ENCODE data around the gene VKORC1L1. TPM values are rescaled to one million over a fixed set of nuclear protein-coding genes. Genes with fewer than 3 reads are reported as not detected.
A peak's percentile ranks its signal among the peaks of the same experiment; 100 is the strongest.

The VKORC1L1 gene
- total and polyA plus RNA-seq, 9 of the 15 experiments (the other 6 are each of a cell fraction or from before 2014, with no cell fraction given): 6.8 to 36.5 (median 19.3) TPM

DNA sequence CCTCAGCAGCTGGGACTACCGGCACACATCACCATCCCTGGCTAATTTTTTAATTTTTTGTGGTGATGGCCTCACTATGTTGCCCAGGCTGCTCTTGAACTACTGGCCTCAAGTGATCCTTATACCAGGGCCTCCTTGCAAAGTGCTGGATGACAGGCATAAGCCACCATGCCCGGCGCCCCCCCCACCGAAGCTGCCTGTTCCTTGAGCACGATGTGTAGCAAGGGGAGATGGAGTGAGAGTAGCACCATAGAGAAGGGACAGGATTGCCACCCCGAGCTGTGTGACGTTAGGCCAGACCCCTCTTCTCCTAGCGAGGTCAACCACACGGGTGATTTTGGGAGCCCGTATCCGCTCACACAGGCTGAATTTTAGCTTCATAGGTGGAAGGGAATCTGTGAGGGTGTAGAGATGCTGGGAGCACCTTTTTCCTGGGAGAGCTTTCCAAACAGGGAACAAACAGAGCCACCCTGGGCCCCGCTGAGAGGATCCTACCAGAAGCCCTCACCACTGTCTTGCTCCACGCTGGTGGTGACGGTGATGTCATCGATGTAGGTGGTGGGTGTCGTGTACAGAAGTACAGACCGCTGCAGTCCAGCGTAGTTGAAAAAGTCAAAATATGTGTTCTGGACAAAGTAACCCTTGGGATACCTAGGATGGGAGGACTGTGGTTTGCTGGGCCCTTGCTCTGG is 106.2 kb downstream of the VKORC1L1 start:
- POLR2A ChIA-PET: no interaction called here
- Histone ChIP-seq H4K20me1 (replicated peaks; ENCODE audit: control insufficient read depth, insufficient read depth, low read length) (peaks cover 13% of the 10 kb centered on the region), H3K27ac (ENCODE audit: extremely low read depth, low read depth, low read length) (no peak overlapping the region), H3K36me3 (ENCODE audit: control insufficient read depth, insufficient read depth, low read length) (peaks cover 57% of the 10 kb centered on the region; the same call in 2 of the 3 replicates), H3K4me2 (ENCODE audit: insufficient read depth, low read length) (no peak overlapping the region), H3K79me2 (ENCODE audit: control insufficient read depth, insufficient read depth, low read length) (peaks cover 34% of the 10 kb centered on the region), H3K9me3 (replicated peaks; ENCODE audit: control insufficient read depth, insufficient read depth, low read depth, low read length) (no peaks in the 10 kb centered on the region), H3K4me1 (replicated peaks in 1 of 2; ENCODE audit: control insufficient read depth in 2 of 2, insufficient read depth in 2 of 2, low read length in 2 of 2) (peaks cover 14 to 42% of the 10 kb centered on the region in 2 experiments), H3K27me3 (ENCODE audit: control insufficient read depth in 2 of 2, insufficient read depth in 2 of 2, low read length in 2 of 2) (no peaks in the 10 kb centered on the region), H3K9ac (ENCODE audit: insufficient read depth in 1 of 2, low read depth in 2 of 2, low read length in 2 of 2) (peak overlapping the region in 1 of 2 experiments; percentile 55; a peak in 1 of 4 replicates), H3K9me1 (ENCODE audit: control insufficient read depth, insufficient read depth, low read length) (peaks cover 10% of the 10 kb centered on the region), H3K4me3 (no peak overlapping the region), H2AFZ (ENCODE audit: low read depth, low read length) (no peak overlapping the region)
- FAIRE-seq (no peak), ATAC-seq (no peak), DNase-seq (ENCODE audit: extremely low read depth in 1 of 4, low spot score in 3 of 4) (no peak)
- in situ Hi-C loops (cut with MboI) (no loop called here), intact Hi-C loops (cut with micrococcal nuclease) (no loop called here)
- CTCF ChIA-PET (ENCODE audit: low intra/inter-chr PET ratio): no interaction called here
- 95% methylated on average over 18 of the region's 18 CpGs for WGBS (ENCODE audit: insufficient coverage, low coverage, missing lambda C conversion rate)
- TF ChIP-seq ATF3 (IDR thresholded peaks at IDR 0.05): peak; percentile 37; the same call in 1 of the 2 replicates
- TF ChIP-seq ATF3 (CRISPR knock-in tag; conservative IDR thresholded peaks at IDR 0.05): no peak
- no peak for TF ChIP-seq HDAC6 (IDR thresholded peaks at IDR 0.05; ENCODE audit: low read depth, low read length)
- no peak for TF ChIP-seq DEAF1 (CRISPR knock-in tag; IDR thresholded peaks at IDR 0.05)
- TF ChIP-seq HMGN3 (IDR thresholded peaks at IDR 0.05; ENCODE audit: borderline replicate concordance, extremely low read depth, insufficient read length, low read depth, low read length): no peak
- TF ChIP-seq ETS1 (conservative IDR thresholded peaks at IDR 0.05; ENCODE audit: control insufficient read depth, low read depth, low read length): no peak
- TF ChIP-seq ZBTB33 (CRISPR knock-in tag; IDR thresholded peaks at IDR 0.05): no peak
- BruUV-seq (replicated peaks): no TSS peak
